ENCODE results near the gene RAB11FIP5. TPM values are rescaled to one million over a fixed set of nuclear protein-coding genes. Genes with fewer than 3 reads are reported as not detected.

RAB11FIP5 gene
- total RNA-seq, 1 donor from 2014 or later, result 21.4 TPM

- no peak for DNase-seq (ENCODE audit: low spot score)
Observed at GRCh38 chr2:73034661-73035375, 77.9 kb downstream of the RAB11FIP5 start.

GRCh38 chr2:73033766-73034381, 78.9 kb downstream of the RAB11FIP5 start:
- no peak for DNase-seq (ENCODE audit: low spot score)

GRCh38 chr2:73033142-73033765, 79.5 kb downstream of the RAB11FIP5 start:
- no peak for DNase-seq (ENCODE audit: low spot score)

- no peak for DNase-seq (ENCODE audit: low spot score)
Observed at GRCh38 chr2:73032702-73033097, 80.0 kb downstream of the RAB11FIP5 start.

GRCh38 chr2:73031725-73032701, 80.7 kb downstream of the RAB11FIP5 start:
- DNase-seq (ENCODE audit: low spot score), result no peak

GRCh38 chr2:73031095-73031678, 81.6 kb downstream of the RAB11FIP5 start:
- no peak for DNase-seq (ENCODE audit: low spot score)

- DNase-seq (ENCODE audit: low spot score), result no peak
Observed at GRCh38 chr2:73028841-73029240, 83.9 kb downstream of the RAB11FIP5 start.

- no peak for DNase-seq (ENCODE audit: low spot score)
Observed at GRCh38 chr2:73027340-73027739, 85.4 kb downstream of the RAB11FIP5 start.

- DNase-seq (ENCODE audit: low spot score), result no peak
Observed at GRCh38 chr2:73023497-73023896, 89.3 kb downstream of the RAB11FIP5 start.

Other genes starting within 250 kb of the RAB11FIP5 start
- gene SPR, start 225.5 kb downstream of the RAB11FIP5 start, total RNA-seq (ENCODE audit: insufficient read depth, low replicate concordance), result 19.5 TPM
- gene EMX1, start 195.4 kb downstream of the RAB11FIP5 start, total RNA-seq (ENCODE audit: insufficient read depth, low replicate concordance), result 3.6 TPM
- gene SFXN5, start 41.2 kb downstream of the RAB11FIP5 start, total RNA-seq (ENCODE audit: insufficient read depth, low replicate concordance), result 19.0 TPM
- 3.4 TPM for gene NOTO, start 89.6 kb upstream of the RAB11FIP5 start, total RNA-seq (ENCODE audit: insufficient read depth, low replicate concordance)
- 50.1 TPM for gene SMYD5, start 101.3 kb upstream of the RAB11FIP5 start, total RNA-seq (ENCODE audit: insufficient read depth, low replicate concordance)
- 2.2 TPM for gene PRADC1, start 120.3 kb upstream of the RAB11FIP5 start, total RNA-seq (ENCODE audit: insufficient read depth, low replicate concordance)
- gene CCT7, start 121.4 kb upstream of the RAB11FIP5 start, total RNA-seq (ENCODE audit: insufficient read depth, low replicate concordance), result 111 TPM
- 1.2 TPM for gene FBXO41, start 171.5 kb upstream of the RAB11FIP5 start, total RNA-seq (ENCODE audit: insufficient read depth, low replicate concordance)
- 1.4 TPM for gene EGR4, start 180.6 kb upstream of the RAB11FIP5 start, total RNA-seq (ENCODE audit: insufficient read depth, low replicate concordance)